Endodermal cell (in vitro differentiated cells): ENCODE data around the gene GRIPAP1. TPM values are rescaled to one million over a fixed set of nuclear protein-coding genes. Genes with fewer than 3 reads are reported as not detected.

Experiments
- DNase-seq: peaks from one replicate; pipeline ENCODE4 v3.0.0-alpha.2; 2017
- H3K27ac ChIP-seq: 2 replicates; pipeline ENCODE4 v1.5.1; 2013; ENCODE audit warnings: mild to moderate bottlenecking, low read depth, low read length, moderate library complexity
- H3K27me3 ChIP-seq: 2 replicates; pipeline ENCODE4 v1.6.1; 2013; ENCODE audit warnings: mild to moderate bottlenecking, low read length, moderate library complexity; ENCODE audit not compliant: insufficient read depth, control insufficient read depth, poor library complexity, severe bottlenecking
- H3K36me3 ChIP-seq: 2 replicates; pipeline ENCODE4 v1.7.0; 2013; ENCODE audit warnings: mild to moderate bottlenecking, low read length, moderate library complexity; ENCODE audit not compliant: control insufficient read depth, insufficient read depth
- H3K4me1 ChIP-seq: one replicate; pipeline ENCODE4 v1.7.0; 2013; ENCODE audit warnings: low read length; ENCODE audit not compliant: control insufficient read depth, insufficient read depth
- H3K4me3 ChIP-seq: 2 replicates; pipeline ENCODE4 v1.5.1; 2013; ENCODE audit warnings: mild to moderate bottlenecking, low read length, moderate library complexity
- H3K9ac ChIP-seq: 2 replicates; pipeline ENCODE4 v1.6.1; 2013; ENCODE audit warnings: mild to moderate bottlenecking, low read length, moderate library complexity; ENCODE audit not compliant: poor library complexity, severe bottlenecking; ENCODE audit errors: extremely low read depth
- H3K9me3 ChIP-seq: 2 replicates; pipeline ENCODE4 v1.6.1; 2013; ENCODE audit warnings: mild to moderate bottlenecking, low read length, moderate library complexity; ENCODE audit not compliant: control insufficient read depth
- H3K27ac Mint-ChIP-seq: 2 replicates; pipeline ENCODE4 v1.8.0; 2020; ENCODE audit warnings: mixed read lengths
- H3K27me3 Mint-ChIP-seq: 2 replicates; pipeline ENCODE4 v1.8.0; 2021; ENCODE audit warnings: mild to moderate bottlenecking, mixed read lengths; ENCODE audit not compliant: insufficient read depth
- H3K36me3 Mint-ChIP-seq: 2 replicates; pipeline ENCODE4 v1.8.0; 2020; ENCODE audit warnings: low read depth, mixed read lengths
- H3K4me1 Mint-ChIP-seq: 2 replicates; pipeline ENCODE4 v1.8.0; 2020; ENCODE audit warnings: mixed read lengths
- H3K4me3 Mint-ChIP-seq: 2 replicates; pipeline ENCODE4 v1.8.0; 2020; ENCODE audit warnings: mild to moderate bottlenecking, moderate library complexity, mixed read lengths
- H3K9me3 Mint-ChIP-seq: 2 replicates; pipeline ENCODE4 v1.8.0; 2020; ENCODE audit warnings: mild to moderate bottlenecking, mixed read lengths
- WGBS, 2 experiments: methylation state at CpG; one replicate each; pipeline versions ENCODE4 v1.1.5 to v1.1.7; 2013; ENCODE audit warnings: missing lambda C conversion rate in 2 of 2, mixed read lengths in 1 of 2; ENCODE audit not compliant: insufficient coverage in 1 of 2, insufficient read length in 1 of 2; 5-methylcytosine and 5-hydroxymethylcytosine counted together
- total RNA-seq, 2 donors: library from RNA; stranded (reverse); fragmentation: NEBNext Ultra II Directional in 1 of 2; extraction: Animal tissue kit (Norgen Biotek cat#: 25700) in 1 of 2; gene quantifications; 2 replicates in 1 of 2; 3 replicates in 1 of 2; pipeline ENCODE4 v1.2.1, GENCODE V29; 2021
- TF ChIP-seq, protein P1 (sequence below): fragments of 200-600 bp; sonication (generic); conservative IDR thresholded peaks from 2 replicates; pipeline ENCODE4 v1.5.0; 2021; ENCODE audit warnings: antibody characterized with exemption, mild to moderate bottlenecking

GRIPAP1 gene
- total RNA-seq, 2 donors from 2014 or later = 55.9 to 63.1 TPM

DNA sequence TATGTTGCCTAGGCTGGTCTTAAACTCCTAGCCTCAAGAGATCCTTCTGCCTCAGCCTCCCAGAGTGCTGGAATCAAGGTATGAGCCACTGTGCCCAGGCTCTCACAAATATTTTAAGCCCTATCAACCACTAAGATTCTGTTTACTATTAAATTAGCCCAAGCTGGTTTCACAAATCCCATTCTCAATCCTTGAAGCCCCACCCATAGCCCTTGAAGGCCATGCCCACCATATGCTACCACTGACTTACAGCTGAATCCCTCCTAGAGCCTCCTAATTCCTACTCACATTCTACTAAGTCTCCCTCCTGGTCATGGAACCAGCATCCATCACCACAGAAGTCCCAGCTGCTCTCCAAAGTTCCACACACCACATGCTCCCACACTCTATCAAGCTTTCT, 9.7 kb downstream of the GRIPAP1 start:
- peaks cover 70% of the 10 kb centered on the region for H3K9me3 Mint-ChIP-seq
- DNase-seq = no peak
- peaks cover 62% of the 10 kb centered on the region for H3K36me3 Mint-ChIP-seq
- H3K9me3 ChIP-seq = no peaks in the 10 kb centered on the region
- H3K4me1 ChIP-seq = no peaks in the 10 kb centered on the region
- TF ChIP-seq, protein P1, sequence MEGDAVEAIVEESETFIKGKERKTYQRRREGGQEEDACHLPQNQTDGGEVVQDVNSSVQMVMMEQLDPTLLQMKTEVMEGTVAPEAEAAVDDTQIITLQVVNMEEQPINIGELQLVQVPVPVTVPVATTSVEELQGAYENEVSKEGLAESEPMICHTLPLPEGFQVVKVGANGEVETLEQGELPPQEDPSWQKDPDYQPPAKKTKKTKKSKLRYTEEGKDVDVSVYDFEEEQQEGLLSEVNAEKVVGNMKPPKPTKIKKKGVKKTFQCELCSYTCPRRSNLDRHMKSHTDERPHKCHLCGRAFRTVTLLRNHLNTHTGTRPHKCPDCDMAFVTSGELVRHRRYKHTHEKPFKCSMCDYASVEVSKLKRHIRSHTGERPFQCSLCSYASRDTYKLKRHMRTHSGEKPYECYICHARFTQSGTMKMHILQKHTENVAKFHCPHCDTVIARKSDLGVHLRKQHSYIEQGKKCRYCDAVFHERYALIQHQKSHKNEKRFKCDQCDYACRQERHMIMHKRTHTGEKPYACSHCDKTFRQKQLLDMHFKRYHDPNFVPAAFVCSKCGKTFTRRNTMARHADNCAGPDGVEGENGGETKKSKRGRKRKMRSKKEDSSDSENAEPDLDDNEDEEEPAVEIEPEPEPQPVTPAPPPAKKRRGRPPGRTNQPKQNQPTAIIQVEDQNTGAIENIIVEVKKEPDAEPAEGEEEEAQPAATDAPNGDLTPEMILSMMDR = no peak
- no peaks in the 10 kb centered on the region for H3K27me3 Mint-ChIP-seq
- H3K4me3 ChIP-seq = no peak overlapping the region
- H3K4me1 Mint-ChIP-seq = no peaks in the 10 kb centered on the region
- no peaks in the 10 kb centered on the region for H3K27me3 ChIP-seq
- H3K4me3 Mint-ChIP-seq = no peak overlapping the region
- H3K9ac ChIP-seq = no peak overlapping the region
- no peak overlapping the region for H3K27ac ChIP-seq
- no peak overlapping the region for H3K27ac Mint-ChIP-seq
- peaks cover 27% of the 10 kb centered on the region for H3K36me3 ChIP-seq

DNA sequence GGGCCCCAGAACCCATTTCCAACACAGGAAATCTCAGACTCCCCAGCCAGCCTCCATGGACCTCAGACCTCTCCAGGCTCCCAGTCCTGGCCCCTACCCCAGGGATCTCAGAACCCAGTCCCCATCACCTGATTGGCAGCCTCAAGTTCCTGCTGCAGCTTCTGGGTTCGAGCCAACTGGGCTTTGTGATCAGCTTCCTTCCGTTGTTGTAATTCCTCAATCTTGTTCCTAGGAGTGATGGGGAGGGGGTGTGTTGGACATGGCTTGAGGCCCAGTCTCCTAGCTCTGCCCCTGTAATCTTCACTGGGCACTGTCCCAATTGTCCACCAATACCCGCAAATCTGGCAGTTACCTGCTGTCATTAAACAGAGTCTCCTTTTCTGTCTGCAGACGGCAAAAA, 12.6 kb downstream of the GRIPAP1 start:
- Histone ChIP-seq H3K27me3 (no peaks in the 10 kb centered on the region), H3K36me3 (peaks cover 23% of the 10 kb centered on the region), H3K4me3 (no peak overlapping the region), H3K4me1 (no peaks in the 10 kb centered on the region), H3K9ac (no peak overlapping the region), H3K9me3 (no peaks in the 10 kb centered on the region), H3K27ac (no peak overlapping the region)
- Mint-ChIP-seq H3K4me1 (no peaks in the 10 kb centered on the region), H3K27me3 (no peaks in the 10 kb centered on the region), H3K27ac (no peak overlapping the region), H3K9me3 (peaks cover 55% of the 10 kb centered on the region), H3K4me3 (no peak overlapping the region), H3K36me3 (peaks cover 53% of the 10 kb centered on the region)
- TF ChIP-seq, protein P1 = no peak
- DNase-seq = no peak
- WGBS, 2 experiments = 87 to 100% methylated on average over 1 to 3 of the region's 4 CpGs

DNA sequence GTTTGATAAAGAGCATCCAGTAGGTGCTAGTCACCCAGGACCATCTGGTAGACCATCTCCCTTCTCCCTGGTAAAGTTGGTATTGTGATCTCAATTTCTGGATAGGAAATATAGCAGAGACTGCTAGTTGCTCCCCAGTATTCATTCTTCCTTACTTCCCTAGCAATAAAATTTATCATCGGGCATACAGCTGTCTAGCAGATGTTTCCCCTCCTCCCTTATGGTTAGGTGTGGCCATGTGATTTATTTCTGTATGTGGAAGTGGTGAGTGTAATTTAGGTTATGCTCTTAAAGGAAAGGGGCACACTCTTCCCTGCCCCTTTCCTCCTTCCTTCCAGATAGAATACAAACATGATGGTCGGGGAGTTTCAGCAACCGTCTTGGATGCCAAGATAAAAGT, 18.2 kb downstream of the GRIPAP1 start:
- H3K4me1 Mint-ChIP-seq = no peaks in the 10 kb centered on the region
- 100% methylated on average over 2 of the region's 3 CpGs; no CpG with 5 or more reads in 1 of the 2 experiments for WGBS, 2 experiments
- H3K36me3 Mint-ChIP-seq = peaks cover 41% of the 10 kb centered on the region
- Histone ChIP-seq H3K4me1 (no peaks in the 10 kb centered on the region), H3K9me3 (no peaks in the 10 kb centered on the region), H3K9ac (no peak overlapping the region), H3K27me3 (no peaks in the 10 kb centered on the region), H3K27ac (no peak overlapping the region), H3K4me3 (no peak overlapping the region), H3K36me3 (peaks cover 17% of the 10 kb centered on the region)
- H3K27me3 Mint-ChIP-seq = no peaks in the 10 kb centered on the region
- no peak for DNase-seq
- TF ChIP-seq, protein P1 = no peak
- peaks cover 57% of the 10 kb centered on the region for H3K9me3 Mint-ChIP-seq
- no peak overlapping the region for H3K4me3 Mint-ChIP-seq
- no peak overlapping the region for H3K27ac Mint-ChIP-seq
